Activated naive CD4-positive, alpha-beta T cell treated with Interleukin-2 at 50 U/mL for 16 hours (primary cell): Measurements from ENCODE around the gene CD46.
A peak's percentile ranks its signal among the peaks of the same experiment; 100 is the strongest.

Experiments
- DNase-seq: peaks from one replicate; pipeline ENCODE4 v3.0.0-alpha.2; 2020

The CD46 gene

DNA sequence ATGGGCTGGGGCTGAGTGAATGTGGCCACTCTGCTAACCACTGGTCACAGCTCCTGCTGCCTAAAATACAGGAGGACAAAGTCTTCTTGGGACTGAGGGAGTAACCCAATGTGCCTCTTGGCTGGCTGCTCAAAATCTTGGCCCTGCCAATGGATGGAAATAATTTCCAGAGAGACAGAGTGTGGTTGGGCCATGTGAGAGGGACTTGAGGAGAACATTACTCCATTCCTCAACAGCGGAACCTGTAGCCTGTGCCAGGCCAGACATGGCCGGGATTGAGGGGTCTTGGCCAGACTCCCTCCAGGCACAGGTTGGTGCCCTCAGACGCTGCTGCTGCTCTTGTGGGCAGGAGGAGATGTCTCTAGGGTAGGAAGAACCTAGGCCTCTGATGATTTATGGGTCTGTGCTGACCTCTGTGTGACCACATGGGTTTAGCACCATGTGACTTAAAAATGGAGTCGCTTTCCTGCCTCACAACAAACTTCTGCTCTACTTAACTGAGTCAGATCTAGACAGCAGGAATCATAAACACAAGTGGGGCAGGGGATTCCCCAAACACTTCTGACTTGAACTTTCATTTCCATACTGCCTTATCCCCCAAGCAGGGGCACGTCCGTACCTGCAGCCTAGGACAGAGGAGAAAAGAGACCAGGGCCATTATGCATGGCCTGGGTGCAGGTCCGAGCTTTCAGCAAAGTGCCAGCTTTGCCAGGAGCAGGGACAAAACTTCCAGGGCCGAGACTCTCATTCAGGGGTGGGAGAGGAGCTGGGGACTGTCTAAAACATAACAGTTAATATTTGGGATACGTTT lies 79.9 kb downstream of the CD46 start:
- peak; percentile 63 for DNase-seq

DNA sequence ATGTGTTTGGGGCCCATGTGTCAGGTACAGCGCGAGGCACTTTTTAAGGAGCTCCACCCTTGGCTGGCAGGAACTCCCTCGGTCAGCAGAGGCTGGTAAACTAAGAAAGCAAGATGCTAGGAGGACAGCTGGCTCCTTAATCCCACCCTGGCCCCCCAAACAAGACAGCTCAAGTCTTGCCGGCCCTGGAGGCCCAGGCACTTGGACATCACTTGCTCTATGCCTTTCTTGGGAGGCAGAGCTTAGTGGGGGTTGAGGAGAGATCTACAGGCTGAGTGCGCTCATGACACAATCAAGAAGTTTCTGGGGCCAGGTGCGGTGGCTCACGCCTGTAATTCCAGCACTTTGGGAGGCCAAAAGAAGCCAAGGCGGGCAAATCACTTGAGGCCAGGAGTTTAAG lies 80.9 kb downstream of the CD46 start:
- no peak for DNase-seq

DNA sequence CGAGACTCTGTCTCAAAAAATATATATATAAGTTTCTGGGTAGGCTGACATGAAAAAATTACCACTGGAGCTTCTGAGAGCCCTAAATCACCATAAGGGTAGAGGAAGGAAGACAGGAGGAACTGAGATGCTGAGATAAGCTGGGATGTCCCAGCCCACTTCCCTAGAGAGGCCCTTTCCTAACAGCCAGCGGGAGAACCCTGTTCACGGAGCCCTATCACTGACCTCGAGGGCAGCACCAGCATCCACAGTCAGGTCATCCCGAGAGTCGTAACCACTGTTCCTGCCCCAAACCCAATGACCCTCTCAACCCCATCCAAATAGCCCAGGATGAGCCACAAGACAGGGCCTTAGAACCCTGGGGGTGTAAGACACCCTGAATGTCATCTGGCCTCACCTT lies 81.5 kb downstream of the CD46 start:
- no peak for DNase-seq

DNA sequence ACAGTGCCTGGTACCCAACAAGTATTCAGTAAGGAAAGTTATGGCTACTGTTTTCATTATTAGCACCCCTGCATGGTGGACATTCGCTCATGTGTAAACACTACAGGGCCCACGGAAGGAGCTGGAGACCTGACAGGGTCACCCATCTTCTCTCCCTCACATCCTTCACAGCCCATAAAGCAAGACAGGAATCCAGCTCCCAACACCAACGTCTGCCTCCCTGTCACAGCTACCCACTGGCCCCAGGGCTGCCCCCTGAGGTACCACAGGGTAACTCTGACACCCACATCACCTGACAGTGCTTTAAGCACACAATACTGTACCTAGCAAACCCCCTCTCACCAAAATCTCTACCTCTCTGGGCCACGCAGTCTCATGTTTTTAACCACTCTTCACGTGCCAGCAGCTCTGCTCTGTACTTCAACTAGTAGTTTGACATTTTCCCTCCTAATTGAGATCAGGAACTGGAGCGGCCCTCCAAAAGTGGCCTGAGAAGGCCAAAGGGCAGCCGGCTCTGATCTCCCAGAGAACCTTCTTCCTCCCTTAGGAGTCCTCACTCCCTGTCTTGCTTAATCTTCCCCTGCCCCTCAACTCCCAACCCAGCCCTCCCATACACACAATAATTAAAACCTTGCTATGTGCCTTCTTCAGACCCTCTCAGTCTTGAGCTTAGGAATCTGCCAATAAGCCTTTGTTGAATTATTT lies 82.3 kb downstream of the CD46 start:
- no peak for DNase-seq

DNA sequence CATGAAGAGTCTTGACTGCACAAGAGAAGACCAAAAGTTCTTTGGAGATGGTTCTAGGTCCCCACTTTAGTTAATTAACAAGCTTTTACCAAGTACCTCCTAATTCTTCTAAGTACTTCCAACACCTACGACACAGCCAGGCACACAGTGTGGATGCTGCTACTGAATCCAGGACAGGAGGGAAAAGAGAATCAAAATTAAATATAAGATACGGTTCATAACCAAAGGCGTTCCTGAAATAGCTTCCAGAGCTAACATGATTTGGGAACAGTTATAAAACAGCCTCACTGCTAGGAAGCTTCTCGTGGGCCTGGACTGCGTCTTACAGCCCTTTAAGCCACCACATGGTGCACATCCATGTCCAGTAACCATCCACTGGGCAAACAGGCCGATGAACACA lies 84.1 kb downstream of the CD46 start:
- no peak for DNase-seq

DNA sequence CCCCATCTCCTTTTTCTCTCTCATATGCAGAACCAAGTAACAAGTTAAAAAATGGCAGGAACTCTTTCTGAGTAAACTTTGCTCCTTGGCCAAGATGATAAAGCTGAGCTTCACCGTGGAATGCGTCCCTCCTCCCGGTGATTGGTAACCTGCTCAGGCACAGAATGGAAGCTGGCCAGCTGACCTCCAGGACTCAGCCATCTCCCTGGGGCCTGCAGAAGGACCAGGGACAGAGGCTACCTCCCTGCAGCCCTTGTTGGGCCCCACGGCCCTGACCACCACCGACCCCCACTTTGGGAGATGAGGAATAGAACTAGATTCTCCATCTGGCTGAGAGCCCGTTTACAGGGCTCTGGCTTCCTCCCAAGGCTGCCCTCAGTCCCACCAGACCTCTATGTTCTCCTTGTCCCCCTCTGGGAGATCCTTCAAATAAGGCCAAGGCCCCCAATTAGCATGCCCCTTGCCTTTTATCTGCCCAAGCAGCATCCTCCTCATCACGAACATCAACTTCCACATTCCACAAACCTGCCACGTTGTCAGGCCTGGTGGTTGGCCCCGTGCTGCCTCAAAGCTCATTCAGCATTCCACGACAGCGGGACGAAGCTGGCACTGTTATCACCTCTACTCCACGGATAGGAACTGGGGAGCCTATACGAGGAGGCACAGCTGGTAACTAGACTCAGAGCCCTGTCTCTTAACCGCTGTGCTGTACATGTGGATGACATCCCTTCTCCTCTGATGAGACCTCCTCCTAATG lies 84.9 kb downstream of the CD46 start:
- DNase-seq = no peak

DNA sequence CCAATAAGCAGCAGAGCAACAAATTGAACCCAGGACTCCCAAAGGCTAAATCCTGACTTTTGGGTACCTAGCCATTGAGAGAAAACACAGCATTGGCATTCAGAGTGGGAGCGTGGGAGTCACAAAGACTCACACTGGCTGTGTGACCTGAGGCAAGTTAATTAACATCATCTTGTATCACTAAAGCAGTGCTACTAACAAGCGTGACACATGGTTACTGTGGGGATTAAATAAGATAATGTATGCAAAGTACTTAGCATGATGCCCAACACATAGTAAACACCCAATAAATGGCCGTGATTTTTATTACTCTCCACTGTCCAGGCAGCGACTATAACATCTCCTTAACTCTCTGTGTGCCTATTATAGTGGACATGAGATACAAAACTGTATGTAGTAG lies 85.8 kb downstream of the CD46 start:
- no peak for DNase-seq

DNA sequence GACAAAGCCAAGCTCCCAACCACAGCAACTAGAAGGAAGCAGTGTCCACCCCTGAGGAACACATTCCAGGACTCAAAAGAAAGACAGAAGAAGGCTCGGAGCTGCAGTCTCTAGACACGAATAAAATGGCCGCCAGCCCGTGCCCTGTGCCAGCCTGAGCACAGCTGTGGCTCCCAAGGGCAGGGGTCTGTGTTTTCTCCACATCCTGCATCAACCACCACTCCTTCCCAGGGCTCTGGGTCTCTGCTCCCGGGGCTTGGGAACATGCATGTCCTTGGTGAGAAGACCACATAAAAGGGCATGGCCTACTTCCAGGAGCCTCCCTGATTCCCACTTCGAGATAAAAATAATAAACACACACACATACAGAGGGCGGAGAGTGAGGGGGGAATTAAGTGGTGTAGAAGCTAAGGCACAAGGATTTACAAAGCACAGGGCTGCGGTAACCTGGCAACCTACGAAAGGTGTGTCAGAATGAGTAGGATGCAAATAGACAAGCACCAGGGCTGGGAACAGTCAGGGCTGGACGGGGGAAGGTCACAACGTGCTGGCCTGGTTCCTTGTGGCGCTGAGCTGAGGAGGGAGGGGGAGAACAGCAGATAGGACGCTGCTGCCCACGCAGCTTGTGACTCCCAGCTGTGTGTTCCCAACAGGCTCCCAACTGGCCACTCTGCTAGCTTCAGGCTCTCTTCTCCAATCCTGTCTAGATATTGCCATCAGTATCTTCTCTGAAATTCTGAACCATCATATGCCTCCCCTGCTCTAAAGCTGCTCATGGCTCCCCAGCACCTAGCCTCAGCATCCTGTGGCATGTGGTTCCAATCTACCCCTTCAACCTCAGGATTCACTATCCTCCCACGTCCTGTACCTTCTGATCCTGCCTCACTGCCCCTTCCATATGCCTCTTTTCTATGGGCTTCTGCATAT lies 86.6 kb downstream of the CD46 start:
- no peak for DNase-seq

DNA sequence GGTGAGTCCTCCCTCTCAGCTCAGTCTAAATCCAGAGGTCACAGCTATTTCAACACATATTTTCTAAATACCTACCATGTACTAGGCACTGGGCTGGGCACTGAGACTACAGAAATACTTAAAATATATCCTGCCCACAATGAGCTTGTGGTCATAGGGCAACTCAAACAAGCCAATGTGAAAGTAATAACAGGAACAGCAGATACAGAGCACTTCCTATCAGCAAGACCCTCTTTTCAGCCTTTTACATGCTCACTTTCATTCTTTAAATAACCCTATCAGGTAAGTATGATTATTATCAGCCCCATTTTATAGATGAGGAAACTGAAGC lies 87.2 kb downstream of the CD46 start:
- DNase-seq = no peak

DNA sequence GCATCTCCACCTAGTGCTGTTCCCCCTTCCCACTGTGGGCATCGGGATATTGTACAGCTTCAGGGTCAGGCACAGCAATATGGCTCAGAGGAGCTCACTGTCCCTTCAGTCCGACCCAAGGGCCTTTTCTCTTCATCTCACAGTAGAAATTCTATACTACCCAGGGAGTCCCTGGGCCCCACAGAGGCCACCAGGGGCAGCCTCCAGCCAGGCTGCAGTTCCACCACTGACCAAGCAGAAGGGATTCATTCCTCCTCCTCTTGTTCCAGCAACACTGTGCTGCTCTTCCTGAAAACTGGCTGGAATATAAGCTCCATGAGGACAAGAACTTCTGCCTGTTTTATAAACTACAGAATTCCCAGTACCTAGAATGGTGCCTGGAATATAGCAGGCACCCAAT lies 88.5 kb downstream of the CD46 start:
- DNase-seq = no peak

DNA sequence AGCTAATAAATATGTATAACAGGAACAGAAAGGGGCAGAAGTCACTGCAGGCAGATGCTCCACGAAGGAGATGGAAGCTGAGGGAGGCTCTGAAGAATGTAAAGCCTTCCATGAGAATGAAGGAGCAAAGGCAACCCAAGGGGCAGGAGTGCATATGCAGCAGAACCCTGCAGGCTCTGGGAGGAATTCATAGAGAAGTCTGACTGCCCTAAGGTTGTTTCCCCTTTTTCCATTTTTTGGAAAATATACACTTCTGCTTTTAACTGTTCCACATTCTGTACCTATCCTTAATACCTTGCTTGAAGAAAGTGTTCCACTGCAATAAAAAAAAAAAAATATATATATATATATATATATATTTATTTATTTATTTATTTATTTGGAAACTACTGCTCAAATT lies 89.4 kb downstream of the CD46 start:
- no peak for DNase-seq

DNA sequence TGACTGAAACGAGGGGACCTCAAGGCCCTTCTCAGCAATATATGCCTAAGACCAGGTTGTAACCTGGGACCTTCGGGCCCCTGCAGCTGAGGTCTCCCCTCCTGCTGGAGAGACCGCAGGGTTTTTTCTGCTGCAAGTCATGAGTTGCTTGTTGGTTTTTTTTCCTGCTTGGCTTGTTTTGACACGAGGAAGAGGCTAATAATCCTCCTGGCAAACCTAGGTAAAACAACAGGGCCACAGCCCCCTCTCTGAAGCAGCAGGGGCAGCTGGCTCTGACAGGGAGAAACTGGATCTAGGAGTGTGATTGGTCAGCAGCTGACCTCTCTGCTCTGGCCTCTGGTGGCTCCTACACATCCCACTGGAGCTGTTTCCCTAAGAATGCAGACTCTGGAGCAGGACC lies 90.0 kb downstream of the CD46 start:
- DNase-seq = no peak

DNA sequence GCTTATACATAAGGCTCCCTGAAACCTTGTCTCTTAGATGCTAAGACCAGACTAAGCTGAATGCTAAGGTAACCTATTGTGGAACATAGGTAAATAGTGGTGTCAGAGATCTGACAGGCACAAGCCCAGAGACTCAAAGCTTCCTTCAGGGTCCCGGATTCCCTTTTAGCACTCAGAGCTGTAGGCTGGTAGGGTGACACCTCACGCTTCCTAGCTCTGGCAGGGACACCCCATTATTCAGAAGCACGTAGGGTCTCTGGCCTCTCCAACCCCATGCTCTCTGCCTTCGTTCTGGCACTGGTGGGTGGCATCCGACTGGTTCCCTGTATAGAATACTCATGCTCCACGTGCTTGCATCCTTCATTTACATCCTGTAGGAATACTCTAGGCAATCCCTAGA lies 90.7 kb downstream of the CD46 start:
- DNase-seq = no peak

DNA sequence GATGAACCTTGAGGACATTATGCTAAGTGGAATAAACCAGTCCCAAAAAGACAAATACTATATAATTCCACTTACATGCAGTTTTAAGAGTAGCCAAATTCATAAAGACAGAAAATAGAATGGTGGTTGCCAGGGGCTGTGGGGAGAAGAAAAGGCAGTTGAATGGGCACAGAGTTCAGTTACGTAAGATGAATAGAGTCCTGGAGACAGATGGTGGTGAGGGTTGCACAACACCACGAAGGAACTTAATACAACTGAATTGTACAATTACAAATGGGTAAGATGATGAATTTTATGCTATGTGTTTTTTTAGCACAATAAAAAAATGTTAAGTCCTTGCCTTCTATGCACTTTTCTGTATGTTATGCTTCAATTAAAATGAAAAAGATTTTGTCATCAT lies 92.5 kb downstream of the CD46 start:
- DNase-seq = no peak
